Measurements from ENCODE around the gene TRPV6.

TRPV6 gene

DNA sequence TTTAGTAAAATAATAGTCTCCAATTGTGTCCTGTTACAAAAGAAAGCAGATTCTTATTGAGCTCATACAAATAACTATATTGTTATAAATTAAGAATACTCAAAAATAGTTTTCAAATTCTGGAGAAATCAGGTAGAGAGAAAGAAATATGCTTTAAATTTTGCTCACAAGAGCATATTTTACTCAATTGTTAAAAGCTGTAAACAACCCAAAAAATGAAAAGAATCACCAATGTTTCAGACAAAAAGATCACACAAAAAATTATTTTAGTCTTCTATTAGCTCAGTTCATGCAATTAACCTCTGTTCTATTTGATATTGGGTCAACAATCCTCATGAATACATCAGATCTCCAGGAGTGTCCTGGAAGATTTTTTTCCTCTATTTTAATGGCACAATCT lies 18.6 kb upstream of the TRPV6 start:
- Histone ChIP-seq H3K4me1 (ENCODE audit: control insufficient read depth, insufficient read depth, low read depth, low read length) (no peaks in the 10 kb centered on the region), H3K18ac (ENCODE audit: low read depth in 1 of 2, low read length in 2 of 2) (no peak overlapping the region), H3K27me3 (ENCODE audit: control insufficient read depth in 1 of 2, insufficient read depth in 1 of 2, low read length in 2 of 2) (peaks cover 0 to 4% of the 10 kb centered on the region in 2 experiments), H2BK120ac (ENCODE audit: low read depth, low read length) (no peak overlapping the region), H3K4me3 (ENCODE audit: insufficient read depth in 1 of 2, low read depth in 1 of 2, low read length in 2 of 2) (no peak overlapping the region), H3K9ac (ENCODE audit: low read length) (no peak overlapping the region), H3K9me3 (ENCODE audit: control insufficient read depth, low read length) (peaks cover 18% of the 10 kb centered on the region), H3K79me1 (replicated peaks; ENCODE audit: low read length, poor library complexity, severe bottlenecking) (no peaks in the 10 kb centered on the region), H3K23ac (ENCODE audit: low read length in 2 of 2) (no peak overlapping the region), H4K91ac (ENCODE audit: low read length) (no peak overlapping the region), H2AFZ (ENCODE audit: low read depth, low read length) (no peak overlapping the region), H2BK12ac (ENCODE audit: low read length in 2 of 2) (no peak overlapping the region), H2BK15ac (ENCODE audit: low read depth, poor library complexity, severe bottlenecking) (no peak overlapping the region), H3K4me2 (ENCODE audit: low read length, poor library complexity, severe bottlenecking) (no peak overlapping the region), H3K36me3 (ENCODE audit: control insufficient read depth in 1 of 2, insufficient read depth in 2 of 2, low read depth in 1 of 2, low read length in 2 of 2) (no peaks in the 10 kb centered on the region), H3K4ac (ENCODE audit: low read depth in 1 of 2, low read length in 2 of 2) (no peak overlapping the region), H2BK5ac (ENCODE audit: low read depth, low read length, poor library complexity, severe bottlenecking) (no peak overlapping the region), H3K14ac (ENCODE audit: low read length in 2 of 2) (no peak overlapping the region), H3K27ac (ENCODE audit: low read length, poor library complexity, severe bottlenecking) (no peak overlapping the region), H2AK5ac (ENCODE audit: low read length, severe bottlenecking) (no peak overlapping the region), H4K8ac (ENCODE audit: low read length) (no peak overlapping the region)
- DNase-seq, result no peak

DNA sequence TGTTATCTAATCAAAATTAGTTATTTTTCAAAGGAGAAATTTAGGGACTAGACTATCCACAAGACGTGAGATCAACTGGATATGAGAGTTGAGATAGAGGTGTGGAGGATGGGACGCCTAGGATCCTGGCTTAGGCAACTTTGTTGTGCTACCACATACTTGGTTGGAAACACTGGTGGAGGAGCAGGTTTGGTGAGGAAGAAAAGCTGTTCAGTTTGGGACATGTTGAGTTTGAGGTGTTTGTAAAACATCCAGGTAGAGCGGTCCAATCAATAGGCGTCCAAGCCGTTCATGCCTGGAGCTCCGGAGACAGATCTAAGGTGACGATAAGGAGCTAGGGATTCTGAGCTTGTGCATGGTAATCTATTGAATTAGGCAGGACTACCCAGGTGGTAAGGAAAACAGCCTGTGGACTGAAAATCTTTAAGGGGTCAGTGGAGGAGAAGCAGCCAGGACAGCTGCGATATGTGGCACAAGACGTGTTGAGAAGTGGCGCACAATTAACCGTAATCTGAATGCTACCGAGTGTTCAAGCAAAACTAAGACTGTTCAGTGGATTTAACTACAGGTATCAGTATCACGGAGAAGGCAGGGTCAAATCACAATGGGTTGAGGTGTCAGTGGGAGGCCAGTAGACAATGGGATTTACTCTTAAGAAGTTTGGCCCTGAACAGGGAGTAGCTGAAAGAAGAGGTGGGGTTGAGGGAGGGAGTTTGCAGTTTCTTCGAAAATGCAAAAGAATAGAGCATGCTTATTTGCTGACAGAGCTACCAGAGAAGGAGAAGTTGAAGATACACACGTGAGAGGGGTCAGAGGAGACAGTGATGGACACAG lies 16.1 kb upstream of the TRPV6 start:
- Histone ChIP-seq H2AK5ac (ENCODE audit: low read length, severe bottlenecking) (no peak overlapping the region), H3K4ac (ENCODE audit: low read depth in 1 of 2, low read length in 2 of 2) (no peak overlapping the region), H3K4me3 (ENCODE audit: insufficient read depth in 1 of 2, low read depth in 1 of 2, low read length in 2 of 2) (no peak overlapping the region), H3K18ac (ENCODE audit: low read depth in 1 of 2, low read length in 2 of 2) (no peak overlapping the region), H2BK120ac (ENCODE audit: low read depth, low read length) (no peak overlapping the region), H3K23ac (ENCODE audit: low read length in 2 of 2) (no peak overlapping the region), H3K4me2 (ENCODE audit: low read length, poor library complexity, severe bottlenecking) (no peak overlapping the region), H3K4me1 (ENCODE audit: control insufficient read depth, insufficient read depth, low read depth, low read length) (no peaks in the 10 kb centered on the region), H3K79me1 (replicated peaks; ENCODE audit: low read length, poor library complexity, severe bottlenecking) (no peaks in the 10 kb centered on the region), H2AFZ (ENCODE audit: low read depth, low read length) (no peak overlapping the region), H2BK15ac (ENCODE audit: low read depth, poor library complexity, severe bottlenecking) (no peak overlapping the region), H3K27ac (ENCODE audit: low read length, poor library complexity, severe bottlenecking) (no peak overlapping the region), H3K36me3 (ENCODE audit: control insufficient read depth in 1 of 2, insufficient read depth in 2 of 2, low read depth in 1 of 2, low read length in 2 of 2) (no peaks in the 10 kb centered on the region), H2BK5ac (ENCODE audit: low read depth, low read length, poor library complexity, severe bottlenecking) (no peak overlapping the region), H3K27me3 (ENCODE audit: control insufficient read depth in 1 of 2, insufficient read depth in 1 of 2, low read length in 2 of 2) (peaks cover 0 to 18% of the 10 kb centered on the region in 2 experiments), H4K8ac (ENCODE audit: low read length) (no peak overlapping the region), H4K91ac (ENCODE audit: low read length) (no peak overlapping the region), H2BK12ac (ENCODE audit: low read length in 2 of 2) (no peak overlapping the region), H3K14ac (ENCODE audit: low read length in 2 of 2) (no peak overlapping the region), H3K9me3 (ENCODE audit: control insufficient read depth, low read length) (peaks cover 18% of the 10 kb centered on the region), H3K9ac (ENCODE audit: low read length) (no peak overlapping the region)
- 77% methylated on average over 15 of the region's 15 CpGs for WGBS
- no peak for DNase-seq

DNA sequence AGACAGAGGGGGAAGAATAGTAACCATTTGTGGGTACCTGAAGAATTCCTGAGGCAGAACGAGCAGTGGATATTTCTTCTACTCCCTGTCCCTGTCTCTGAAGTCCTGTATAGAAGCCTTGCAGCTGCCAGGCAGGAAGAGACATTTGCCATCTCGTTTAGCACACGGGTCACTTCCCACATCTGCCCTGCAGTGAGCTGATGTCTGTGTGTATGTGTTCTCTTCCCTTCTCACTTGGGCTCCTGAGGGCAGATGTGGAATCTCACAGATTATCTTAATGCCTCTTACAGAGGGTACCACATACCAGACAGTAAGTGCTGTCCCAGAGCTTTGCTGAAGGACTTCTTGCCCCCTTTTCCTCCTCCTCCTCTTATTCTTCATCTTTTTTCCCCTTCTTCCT lies 14.1 kb upstream of the TRPV6 start:
- no peaks in the 10 kb centered on the region for H3K36me3 ChIP-seq (ENCODE audit: control insufficient read depth in 1 of 2, insufficient read depth in 2 of 2, low read depth in 1 of 2, low read length in 2 of 2)
- H3K27ac ChIP-seq (ENCODE audit: low read length, poor library complexity, severe bottlenecking), result no peak overlapping the region
- H3K4me2 ChIP-seq (ENCODE audit: low read length, poor library complexity, severe bottlenecking), result no peak overlapping the region
- no peak overlapping the region for H3K14ac ChIP-seq (ENCODE audit: low read length in 2 of 2)
- 46% methylated on average over 3 of the region's 3 CpGs for WGBS
- no peak overlapping the region for H2BK15ac ChIP-seq (ENCODE audit: low read depth, poor library complexity, severe bottlenecking)
- H3K4me1 ChIP-seq (ENCODE audit: control insufficient read depth, insufficient read depth, low read depth, low read length), result no peaks in the 10 kb centered on the region
- H3K23ac ChIP-seq (ENCODE audit: low read length in 2 of 2), result no peak overlapping the region
- H3K4ac ChIP-seq (ENCODE audit: low read depth in 1 of 2, low read length in 2 of 2), result no peak overlapping the region
- peaks cover 6% of the 10 kb centered on the region for H3K9me3 ChIP-seq (ENCODE audit: control insufficient read depth, low read length)
- H4K91ac ChIP-seq (ENCODE audit: low read length), result no peak overlapping the region
- no peak overlapping the region for H2AK5ac ChIP-seq (ENCODE audit: low read length, severe bottlenecking)
- no peak for DNase-seq
- no peak overlapping the region for H2AFZ ChIP-seq (ENCODE audit: low read depth, low read length)
- no peak overlapping the region for H2BK5ac ChIP-seq (ENCODE audit: low read depth, low read length, poor library complexity, severe bottlenecking)
- no peak overlapping the region for H4K8ac ChIP-seq (ENCODE audit: low read length)
- H2BK120ac ChIP-seq (ENCODE audit: low read depth, low read length), result no peak overlapping the region
- H3K18ac ChIP-seq (ENCODE audit: low read depth in 1 of 2, low read length in 2 of 2), result no peak overlapping the region
- H3K27me3 ChIP-seq (ENCODE audit: control insufficient read depth in 1 of 2, insufficient read depth in 1 of 2, low read length in 2 of 2), result peaks cover 0 to 33% of the 10 kb centered on the region in 2 experiments
- no peak overlapping the region for H2BK12ac ChIP-seq (ENCODE audit: low read length in 2 of 2)
- no peaks in the 10 kb centered on the region for H3K79me1 ChIP-seq (replicated peaks; ENCODE audit: low read length, poor library complexity, severe bottlenecking)
- no peak overlapping the region for H3K4me3 ChIP-seq (ENCODE audit: insufficient read depth in 1 of 2, low read depth in 1 of 2, low read length in 2 of 2)
- H3K9ac ChIP-seq (ENCODE audit: low read length), result no peak overlapping the region

DNA sequence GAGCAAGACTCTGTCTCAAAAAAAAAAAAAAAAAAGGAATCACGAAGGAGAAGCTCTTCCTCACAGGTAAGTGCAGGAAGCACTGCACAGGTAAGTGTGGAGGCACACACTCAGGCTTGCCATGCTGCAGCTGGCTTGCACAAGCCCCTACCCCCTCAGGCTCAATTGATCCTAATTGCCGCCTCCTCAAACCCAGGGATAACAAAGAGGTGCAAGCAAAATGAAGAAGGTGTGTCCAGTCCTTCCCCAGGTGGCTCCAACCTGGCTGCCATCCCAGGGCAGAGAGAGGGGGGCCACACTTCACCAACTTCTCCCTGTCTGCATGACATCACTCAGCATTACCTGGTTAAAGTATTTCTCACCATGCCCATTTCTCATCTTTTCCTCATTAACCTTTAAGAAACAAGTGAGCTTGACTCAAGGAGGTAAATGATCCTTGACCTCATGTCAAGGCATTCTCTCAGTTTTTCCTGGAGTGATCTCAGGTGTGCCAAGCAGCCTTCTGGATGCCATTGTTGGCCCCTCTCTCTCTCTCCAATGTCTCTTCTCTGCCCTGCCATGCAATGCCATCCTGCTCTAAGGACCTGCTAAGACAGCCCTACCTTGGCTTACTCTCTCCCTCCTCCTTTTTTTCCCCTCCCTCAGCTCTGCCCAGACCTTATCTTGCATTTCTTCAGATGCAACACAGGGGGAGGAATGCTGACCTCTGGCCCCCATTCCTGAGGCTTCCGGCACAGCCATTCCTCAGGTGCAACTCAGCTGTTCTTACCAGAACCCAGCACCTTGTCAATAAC lies 13.0 kb upstream of the TRPV6 start:
- H3K79me1 ChIP-seq (replicated peaks; ENCODE audit: low read length, poor library complexity, severe bottlenecking), result no peaks in the 10 kb centered on the region
- H4K91ac ChIP-seq (ENCODE audit: low read length), result no peak overlapping the region
- H3K14ac ChIP-seq (ENCODE audit: low read length in 2 of 2), result no peak overlapping the region
- no peak overlapping the region for H3K27ac ChIP-seq (ENCODE audit: low read length, poor library complexity, severe bottlenecking)
- H2BK12ac ChIP-seq (ENCODE audit: low read length in 2 of 2), result no peak overlapping the region
- peaks cover 0 to 39% of the 10 kb centered on the region in 2 experiments for H3K27me3 ChIP-seq (ENCODE audit: control insufficient read depth in 1 of 2, insufficient read depth in 1 of 2, low read length in 2 of 2)
- no peak overlapping the region for H2AK5ac ChIP-seq (ENCODE audit: low read length, severe bottlenecking)
- no peaks in the 10 kb centered on the region for H3K36me3 ChIP-seq (ENCODE audit: control insufficient read depth in 1 of 2, insufficient read depth in 2 of 2, low read depth in 1 of 2, low read length in 2 of 2)
- 98% methylated on average over 2 of the region's 3 CpGs for WGBS
- H3K9ac ChIP-seq (ENCODE audit: low read length), result no peak overlapping the region
- H2BK120ac ChIP-seq (ENCODE audit: low read depth, low read length), result no peak overlapping the region
- H3K4me3 ChIP-seq (ENCODE audit: insufficient read depth in 1 of 2, low read depth in 1 of 2, low read length in 2 of 2), result no peak overlapping the region
- H3K18ac ChIP-seq (ENCODE audit: low read depth in 1 of 2, low read length in 2 of 2), result no peak overlapping the region
- no peak overlapping the region for H3K23ac ChIP-seq (ENCODE audit: low read length in 2 of 2)
- no peak overlapping the region for H4K8ac ChIP-seq (ENCODE audit: low read length)
- H2BK15ac ChIP-seq (ENCODE audit: low read depth, poor library complexity, severe bottlenecking), result no peak overlapping the region
- no peak overlapping the region for H2AFZ ChIP-seq (ENCODE audit: low read depth, low read length)
- H3K4ac ChIP-seq (ENCODE audit: low read depth in 1 of 2, low read length in 2 of 2), result no peak overlapping the region
- no peaks in the 10 kb centered on the region for H3K9me3 ChIP-seq (ENCODE audit: control insufficient read depth, low read length)
- no peak for DNase-seq
- no peaks in the 10 kb centered on the region for H3K4me1 ChIP-seq (ENCODE audit: control insufficient read depth, insufficient read depth, low read depth, low read length)
- H2BK5ac ChIP-seq (ENCODE audit: low read depth, low read length, poor library complexity, severe bottlenecking), result no peak overlapping the region
- no peak overlapping the region for H3K4me2 ChIP-seq (ENCODE audit: low read length, poor library complexity, severe bottlenecking)
